HG02938 (cell line): ENCODE measurements around the gene CMTM3.
A peak's percentile ranks its signal among the peaks of the same experiment; 100 is the strongest.
"Not testable (repeated sequence)": the region's sequence is repeated elsewhere in the genome, so short reads cannot be mapped to it uniquely, and the experiment has no call there.

Source experiments
- ATAC-seq: cut with Tn5 transposase; IDR thresholded peaks from one replicate; pipeline ENCODE4 v1.9.1; 2021; ENCODE audit warnings: mild to moderate bottlenecking, moderate library complexity; ENCODE audit not compliant: unreplicated experiment

Gene CMTM3

GRCh38 chr16:66630561-66631260 is 26.2 kb downstream of the CMTM3 start:
- not testable (repeated sequence) for ATAC-seq

GRCh38 chr16:66631558-66631957 is 27.1 kb downstream of the CMTM3 start:
- ATAC-seq, result not testable (repeated sequence)

DNA sequence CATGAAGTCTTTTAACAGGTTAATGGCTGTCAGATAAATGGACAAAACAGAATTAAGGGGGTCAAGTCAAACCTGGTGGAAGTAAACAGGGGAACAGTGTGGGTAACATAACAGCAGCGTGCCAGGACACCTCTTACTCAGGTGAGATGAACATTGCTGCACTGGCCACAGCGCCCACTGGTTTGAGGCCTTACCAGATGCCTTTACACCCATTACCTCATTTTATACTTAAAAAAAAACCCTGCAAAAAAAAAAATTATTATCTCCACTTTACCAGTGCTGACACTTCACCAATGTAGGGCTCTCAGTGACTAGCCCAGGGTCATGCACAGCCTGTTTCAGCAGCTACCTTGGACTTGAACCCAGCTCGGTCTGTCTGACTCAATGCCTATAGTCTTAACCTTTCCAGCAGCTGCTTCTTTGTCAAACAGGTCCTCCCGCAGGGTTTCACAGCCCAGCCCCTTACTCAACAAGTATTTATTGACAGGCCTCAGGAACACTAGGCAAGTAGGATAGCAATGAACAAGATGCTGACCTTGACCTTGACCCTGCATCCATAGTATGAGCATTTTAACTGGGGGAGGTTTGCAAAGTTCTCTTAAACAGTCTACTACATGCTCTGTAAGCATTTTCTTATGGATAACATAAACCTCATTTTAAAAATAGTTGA is 30.2 kb downstream of the CMTM3 start:
- no peak for ATAC-seq

DNA sequence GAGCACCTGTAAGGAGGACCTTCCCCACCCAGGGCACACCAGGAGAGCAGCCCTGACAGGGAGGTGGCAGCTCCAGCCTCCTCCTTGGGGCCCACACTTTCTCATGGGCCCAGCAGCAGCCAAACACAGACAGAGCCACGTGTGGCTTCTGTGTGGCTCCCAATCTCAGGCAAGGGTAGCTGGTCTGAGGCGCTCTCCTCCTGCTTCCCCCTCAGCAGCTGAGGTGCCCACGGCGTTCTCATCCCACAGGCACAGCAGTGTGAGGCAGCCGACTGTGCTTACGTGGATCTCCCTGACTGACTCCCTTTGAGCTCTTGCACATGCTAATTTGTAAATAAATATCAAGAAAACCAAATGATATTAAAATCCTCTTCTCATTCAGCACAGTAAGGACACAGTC is 30.9 kb downstream of the CMTM3 start:
- no peak for ATAC-seq

GRCh38 chr16:66636199-66636598 is 31.7 kb downstream of the CMTM3 start:
- ATAC-seq, result no peak

- no peak for ATAC-seq
Observed at GRCh38 chr16:66637806-66638205, 33.3 kb downstream of the CMTM3 start.

DNA sequence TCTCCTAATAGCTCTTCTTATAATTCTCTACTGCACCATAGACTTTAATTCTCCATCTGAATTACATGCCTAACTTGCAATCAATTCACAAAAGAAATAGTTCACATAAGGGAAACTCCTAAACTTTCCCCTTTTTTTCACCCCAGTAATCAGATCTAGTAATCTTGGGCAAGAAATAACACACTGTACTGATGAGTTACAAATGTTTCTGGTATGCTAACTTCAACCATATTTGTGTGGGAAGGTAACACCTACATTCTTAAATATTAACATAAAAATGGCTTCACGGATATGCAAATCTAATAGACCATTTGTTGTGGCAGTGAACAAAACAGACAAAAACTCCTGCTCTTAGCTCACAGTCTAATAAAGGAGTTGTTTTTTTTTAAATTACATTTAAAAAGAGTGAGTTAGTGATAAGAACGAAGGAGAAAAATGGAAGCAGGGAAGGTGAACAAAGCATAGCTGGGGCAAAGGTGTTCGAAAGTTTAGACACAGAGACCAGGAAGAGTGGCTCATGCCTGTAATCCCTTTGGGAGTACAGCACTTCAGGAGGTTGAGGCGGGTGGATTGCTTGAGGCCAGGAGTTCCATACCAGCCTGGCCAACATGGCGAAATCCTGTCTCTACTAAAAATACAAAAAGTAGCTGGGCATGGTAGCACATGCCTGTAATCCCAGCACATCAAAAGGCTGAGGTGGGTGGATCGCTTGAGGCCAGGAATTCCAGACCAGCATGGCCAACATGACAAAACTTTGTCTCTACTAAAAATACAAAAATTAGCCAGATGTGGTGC is 34.8 kb downstream of the CMTM3 start:
- no peak for ATAC-seq

- ATAC-seq, result no peak
Observed at GRCh38 chr16:66640724-66641314, 36.3 kb downstream of the CMTM3 start.

- ATAC-seq, result no peak
Observed at GRCh38 chr16:66641387-66641786, 36.9 kb downstream of the CMTM3 start.

- no peak for ATAC-seq
Observed at GRCh38 chr16:66647866-66648265, 43.4 kb downstream of the CMTM3 start.

GRCh38 chr16:66649167-66649566 is 44.7 kb downstream of the CMTM3 start:
- no peak for ATAC-seq

DNA sequence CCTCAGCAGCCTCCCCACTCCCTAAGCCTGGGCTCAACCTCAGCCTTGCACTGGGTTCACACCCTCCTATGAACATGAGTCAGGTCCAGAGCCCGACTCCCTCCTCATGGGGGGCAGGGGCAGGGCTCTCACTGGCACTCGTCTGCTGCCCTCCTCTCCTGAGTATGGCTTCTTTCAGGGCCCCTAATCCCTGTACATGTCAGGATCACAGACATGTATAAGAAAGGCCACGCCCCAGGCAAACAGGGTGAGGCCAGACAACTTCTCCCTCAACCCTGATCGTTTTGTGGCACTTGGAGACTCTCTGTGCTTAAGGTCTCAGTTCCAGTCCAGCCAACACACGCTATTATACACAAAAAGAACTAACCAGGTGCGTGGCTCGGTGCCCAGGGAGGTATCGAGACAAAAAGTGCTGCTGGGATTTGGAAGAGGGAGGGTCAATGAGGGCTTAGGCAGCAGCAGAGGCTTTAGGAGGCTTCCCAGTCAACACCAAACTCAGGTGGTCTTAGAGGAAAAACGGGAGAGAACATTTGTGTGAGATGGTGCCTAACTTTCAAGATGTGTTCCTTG is 45.2 kb downstream of the CMTM3 start:
- no peak for ATAC-seq

GRCh38 chr16:66650707-66651473 is 46.4 kb downstream of the CMTM3 start:
- ATAC-seq, result peak; percentile 98

DNA sequence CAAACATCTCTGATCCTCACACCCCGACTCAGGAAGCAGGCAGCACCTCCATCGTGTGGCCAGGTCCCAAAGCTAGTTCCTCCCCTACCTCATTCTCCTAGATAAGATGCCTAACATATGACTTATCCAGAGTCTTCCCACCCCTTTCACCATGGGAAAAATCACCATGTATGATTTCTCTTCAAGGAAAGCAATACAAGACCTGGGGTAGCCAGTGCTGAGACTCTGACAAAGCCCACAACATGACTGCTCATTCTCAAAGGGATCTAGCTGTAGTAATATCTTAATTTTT is 46.9 kb downstream of the CMTM3 start:
- no peak for ATAC-seq

GRCh38 chr16:66651965-66652364 is 47.5 kb downstream of the CMTM3 start:
- ATAC-seq, result no peak

DNA sequence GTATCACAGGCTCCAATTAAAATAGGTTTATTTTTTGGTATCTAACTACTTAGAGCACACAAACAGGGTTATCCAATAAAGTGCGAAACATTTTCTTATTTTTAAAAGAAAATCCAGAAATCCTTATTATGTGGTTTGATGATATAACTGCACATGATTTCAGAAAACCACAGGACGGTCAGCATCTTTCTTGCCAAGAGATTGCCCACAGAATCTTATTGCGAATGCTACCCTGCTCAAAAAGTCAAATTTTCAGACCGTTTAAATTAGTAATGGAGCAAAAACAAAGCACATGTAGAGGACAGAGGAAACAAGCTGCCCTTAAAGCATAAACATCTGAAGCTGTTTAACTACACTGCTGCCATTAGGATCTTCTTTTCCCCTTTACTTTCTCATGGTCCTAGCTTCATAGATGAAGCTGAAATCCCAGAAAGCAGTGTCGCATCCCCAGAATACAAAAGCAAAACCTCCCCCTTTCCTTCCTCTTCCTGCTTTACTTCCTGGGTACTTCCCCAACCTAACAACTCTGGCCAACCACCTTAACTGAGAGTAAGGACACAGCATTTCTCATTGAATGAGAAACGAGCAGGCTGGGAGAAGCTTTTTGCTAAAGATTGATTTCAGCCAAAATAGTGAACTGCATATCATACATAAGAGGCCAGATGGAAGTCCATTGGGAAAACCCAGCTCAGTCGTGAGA is 48.3 kb downstream of the CMTM3 start:
- ATAC-seq, result no peak

DNA sequence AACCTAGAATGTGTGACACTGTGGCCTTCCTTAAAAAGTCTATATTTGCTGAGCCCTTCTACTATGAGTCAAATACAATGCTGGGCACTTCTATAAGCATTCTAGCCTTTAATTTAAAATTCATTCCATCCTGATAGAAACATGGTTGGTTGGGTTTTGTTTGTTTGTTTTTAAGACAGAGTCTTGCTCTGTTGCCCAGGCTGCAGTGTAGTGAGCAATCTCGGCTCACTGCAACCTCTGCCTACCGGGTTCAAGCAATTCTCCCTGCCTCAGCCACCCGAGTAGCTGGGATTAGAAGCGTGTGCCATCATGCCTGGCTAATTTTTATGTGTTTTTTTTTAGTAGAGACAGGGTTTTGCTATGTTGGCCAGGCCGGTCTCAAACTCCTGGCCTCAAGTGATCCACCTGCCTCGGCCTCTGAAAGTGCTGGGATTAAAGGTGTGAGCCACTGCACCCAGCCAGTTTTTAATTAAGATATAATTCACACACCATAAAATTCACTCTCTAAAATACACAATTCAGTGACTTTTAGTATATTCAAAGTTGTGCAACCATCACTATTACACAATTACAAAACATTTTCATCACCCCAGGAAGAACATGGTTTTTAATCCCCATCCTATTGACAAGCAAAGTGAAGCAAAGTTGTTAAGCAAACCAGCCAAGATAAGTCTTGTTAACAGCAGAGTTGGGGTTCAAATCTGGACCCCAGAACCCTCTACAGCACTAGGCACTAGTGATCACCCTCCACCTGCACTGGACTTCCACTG is 49.3 kb downstream of the CMTM3 start:
- no peak for ATAC-seq

DNA sequence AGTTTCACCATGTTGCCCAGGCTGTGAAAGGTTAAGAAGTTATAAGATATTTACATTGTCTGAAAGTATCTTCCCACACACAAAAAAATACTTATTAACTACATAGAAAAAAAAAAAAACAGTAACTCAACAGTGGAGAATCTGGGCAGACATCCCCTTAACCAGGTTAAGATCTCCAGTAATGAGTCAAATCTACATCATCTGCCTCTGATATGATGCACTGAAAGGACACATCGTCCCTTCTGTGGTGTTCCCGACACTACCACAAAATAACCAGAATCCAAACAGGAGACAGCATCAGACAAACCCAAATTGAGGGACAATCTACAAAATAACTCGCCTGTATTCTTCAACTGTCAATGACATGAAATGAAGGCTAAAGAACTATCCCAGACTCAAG is 52.0 kb downstream of the CMTM3 start:
- ATAC-seq, result no peak

- no peak for ATAC-seq
Observed at GRCh38 chr16:66658143-66658859, 53.8 kb downstream of the CMTM3 start.
